ENCODE data around the gene SH3D21.

Gene SH3D21

GRCh38 chr1:36306210-36306901 lies at the start of gene SH3D21:
Gene SH3D21, plus strand, starts transcription at chr1:36306368. Its CDS starts 53 bp downstream, at chr1:36306421.
- H3K4me3 ChIP-seq (ENCODE audit: low read depth, low read length) = peak within 1 kb of the TSS; percentile 84
- H3K36me3 ChIP-seq (ENCODE audit: control insufficient read depth, insufficient read depth, low read length) = peaks cover 24% of the 10 kb centered on the region
- peak within 1 kb of the TSS; percentile 54 for H3K9ac ChIP-seq (ENCODE audit: low read depth, low read length)
- no peaks in the 10 kb centered on the region for H3K27me3 ChIP-seq (ENCODE audit: control insufficient read depth, insufficient read depth, low read length)
- peaks cover 3% of the 10 kb centered on the region for H3K4me1 ChIP-seq (ENCODE audit: control insufficient read depth, insufficient read depth, low read length)
- H3K9me3 ChIP-seq (ENCODE audit: control insufficient read depth, insufficient read depth, low read length) = no peaks in the 10 kb centered on the region

DNA sequence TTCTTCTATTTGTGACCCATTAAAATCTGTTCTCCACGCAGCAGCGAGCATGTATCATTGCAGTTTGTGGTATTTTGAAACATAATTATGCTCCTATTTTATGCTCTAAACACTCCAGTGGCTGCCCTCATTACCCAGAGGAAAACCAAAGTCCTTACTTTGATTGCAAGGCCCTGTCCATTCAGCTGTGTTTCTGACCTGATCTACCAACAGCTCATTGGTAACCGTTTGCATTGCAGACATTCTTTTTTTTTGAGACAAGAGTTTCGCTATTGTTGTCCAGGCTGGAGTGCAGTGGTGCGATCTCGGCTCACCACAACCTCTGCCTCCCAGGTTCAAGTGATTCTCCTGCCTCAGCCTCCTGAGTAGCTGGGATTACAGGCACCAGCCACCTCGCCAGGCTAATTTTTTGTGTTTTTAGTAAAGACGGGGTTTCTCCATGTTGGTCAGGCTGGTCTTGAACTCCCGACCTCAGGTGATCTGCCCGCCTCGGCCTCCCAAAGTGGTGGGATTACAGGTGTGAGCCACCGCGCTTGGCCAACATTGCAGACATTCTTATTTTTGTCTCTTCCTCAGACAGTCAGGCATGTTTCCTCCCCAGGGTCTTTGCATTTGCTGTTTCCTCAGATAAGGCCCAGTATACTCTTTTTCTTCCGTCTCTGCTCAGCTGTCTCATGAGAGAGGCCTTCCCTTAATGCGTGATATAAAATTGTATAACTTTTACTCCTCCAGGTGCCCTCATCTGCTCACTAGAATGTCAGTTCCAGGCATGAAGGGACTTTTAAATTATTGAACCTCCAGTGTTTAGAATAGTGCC lies 49.4 kb upstream of the SH3D21 start:
- peaks cover 8% of the 10 kb centered on the region for H3K36me3 ChIP-seq (ENCODE audit: control insufficient read depth, insufficient read depth, low read length)
- no peaks in the 10 kb centered on the region for H3K27me3 ChIP-seq (ENCODE audit: control insufficient read depth, insufficient read depth, low read length)
- peaks cover 4% of the 10 kb centered on the region for H3K4me1 ChIP-seq (ENCODE audit: control insufficient read depth, insufficient read depth, low read length)
- no peak overlapping the region for H3K9ac ChIP-seq (ENCODE audit: low read depth, low read length)
- H3K4me3 ChIP-seq (ENCODE audit: low read depth, low read length) = no peak overlapping the region
- no peaks in the 10 kb centered on the region for H3K9me3 ChIP-seq (ENCODE audit: control insufficient read depth, insufficient read depth, low read length)

- Histone ChIP-seq H3K9ac (ENCODE audit: low read depth, low read length) (no peak overlapping the region), H3K27me3 (ENCODE audit: control insufficient read depth, insufficient read depth, low read length) (no peaks in the 10 kb centered on the region), H3K36me3 (ENCODE audit: control insufficient read depth, insufficient read depth, low read length) (peaks cover 8% of the 10 kb centered on the region), H3K4me3 (ENCODE audit: low read depth, low read length) (no peak overlapping the region), H3K9me3 (ENCODE audit: control insufficient read depth, insufficient read depth, low read length) (no peaks in the 10 kb centered on the region), H3K4me1 (ENCODE audit: control insufficient read depth, insufficient read depth, low read length) (peaks cover 4% of the 10 kb centered on the region)
Measured at GRCh38 chr1:36257375-36257767, 48.8 kb upstream of the SH3D21 start.

GRCh38 chr1:36258960-36259344 lies 47.2 kb upstream of the SH3D21 start:
- peaks cover 8% of the 10 kb centered on the region for H3K36me3 ChIP-seq (ENCODE audit: control insufficient read depth, insufficient read depth, low read length)
- no peaks in the 10 kb centered on the region for H3K9me3 ChIP-seq (ENCODE audit: control insufficient read depth, insufficient read depth, low read length)

GRCh38 chr1:36268981-36269380 lies 37.2 kb upstream of the SH3D21 start:
- no peak overlapping the region for H3K9ac ChIP-seq (ENCODE audit: low read depth, low read length)
- no peaks in the 10 kb centered on the region for H3K27me3 ChIP-seq (ENCODE audit: control insufficient read depth, insufficient read depth, low read length)
- H3K36me3 ChIP-seq (ENCODE audit: control insufficient read depth, insufficient read depth, low read length) = peaks cover 5% of the 10 kb centered on the region
- no peak overlapping the region for H3K4me3 ChIP-seq (ENCODE audit: low read depth, low read length)
- no peaks in the 10 kb centered on the region for H3K9me3 ChIP-seq (ENCODE audit: control insufficient read depth, insufficient read depth, low read length)
- H3K4me1 ChIP-seq (ENCODE audit: control insufficient read depth, insufficient read depth, low read length) = no peaks in the 10 kb centered on the region

More at GRCh38 chr1:36258960-36259344, 47.2 kb upstream of the SH3D21 start:
- Histone ChIP-seq H3K27me3 (ENCODE audit: control insufficient read depth, insufficient read depth, low read length) (no peaks in the 10 kb centered on the region), H3K4me3 (ENCODE audit: low read depth, low read length) (no peak overlapping the region), H3K4me1 (ENCODE audit: control insufficient read depth, insufficient read depth, low read length) (peaks cover 4% of the 10 kb centered on the region), H3K9ac (ENCODE audit: low read depth, low read length) (no peak overlapping the region)

- Histone ChIP-seq H3K27me3 (ENCODE audit: control insufficient read depth, insufficient read depth, low read length) (no peaks in the 10 kb centered on the region), H3K9ac (ENCODE audit: low read depth, low read length) (no peak overlapping the region), H3K4me3 (ENCODE audit: low read depth, low read length) (no peak overlapping the region), H3K9me3 (ENCODE audit: control insufficient read depth, insufficient read depth, low read length) (no peaks in the 10 kb centered on the region), H3K4me1 (ENCODE audit: control insufficient read depth, insufficient read depth, low read length) (no peaks in the 10 kb centered on the region), H3K36me3 (ENCODE audit: control insufficient read depth, insufficient read depth, low read length) (peaks cover 5% of the 10 kb centered on the region)
Measured at GRCh38 chr1:36269408-36269838, 36.7 kb upstream of the SH3D21 start.

DNA sequence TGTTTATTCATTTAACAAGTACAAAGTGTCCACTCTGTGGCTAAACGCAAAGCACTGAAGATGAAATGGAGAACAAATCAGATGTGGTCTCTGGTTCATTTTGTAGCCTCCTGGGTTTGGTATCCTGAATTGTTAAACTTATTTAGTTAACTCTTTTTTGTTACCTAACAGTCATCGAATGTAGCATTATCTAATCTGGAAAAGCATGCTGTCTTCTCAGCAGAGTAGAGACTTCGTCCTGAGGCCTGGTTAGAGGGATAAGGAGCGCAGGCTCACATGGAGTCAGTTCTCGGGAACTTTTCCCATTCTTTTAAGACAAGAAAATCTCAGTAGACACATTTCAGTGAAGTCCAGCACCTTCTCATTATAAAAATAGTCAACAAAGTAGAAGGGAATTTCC lies 33.1 kb upstream of the SH3D21 start:
- Histone ChIP-seq H3K9me3 (ENCODE audit: control insufficient read depth, insufficient read depth, low read length) (no peaks in the 10 kb centered on the region), H3K36me3 (ENCODE audit: control insufficient read depth, insufficient read depth, low read length) (no peaks in the 10 kb centered on the region), H3K4me3 (ENCODE audit: low read depth, low read length) (no peak overlapping the region), H3K4me1 (ENCODE audit: control insufficient read depth, insufficient read depth, low read length) (no peaks in the 10 kb centered on the region), H3K9ac (ENCODE audit: low read depth, low read length) (no peak overlapping the region), H3K27me3 (ENCODE audit: control insufficient read depth, insufficient read depth, low read length) (no peaks in the 10 kb centered on the region)

- Histone ChIP-seq H3K9me3 (ENCODE audit: control insufficient read depth, insufficient read depth, low read length) (no peaks in the 10 kb centered on the region), H3K27me3 (ENCODE audit: control insufficient read depth, insufficient read depth, low read length) (no peaks in the 10 kb centered on the region), H3K4me1 (ENCODE audit: control insufficient read depth, insufficient read depth, low read length) (no peaks in the 10 kb centered on the region), H3K9ac (ENCODE audit: low read depth, low read length) (no peak overlapping the region), H3K4me3 (ENCODE audit: low read depth, low read length) (no peak overlapping the region), H3K36me3 (ENCODE audit: control insufficient read depth, insufficient read depth, low read length) (no peaks in the 10 kb centered on the region)
Measured at GRCh38 chr1:36274201-36274600, 32.0 kb upstream of the SH3D21 start.

DNA sequence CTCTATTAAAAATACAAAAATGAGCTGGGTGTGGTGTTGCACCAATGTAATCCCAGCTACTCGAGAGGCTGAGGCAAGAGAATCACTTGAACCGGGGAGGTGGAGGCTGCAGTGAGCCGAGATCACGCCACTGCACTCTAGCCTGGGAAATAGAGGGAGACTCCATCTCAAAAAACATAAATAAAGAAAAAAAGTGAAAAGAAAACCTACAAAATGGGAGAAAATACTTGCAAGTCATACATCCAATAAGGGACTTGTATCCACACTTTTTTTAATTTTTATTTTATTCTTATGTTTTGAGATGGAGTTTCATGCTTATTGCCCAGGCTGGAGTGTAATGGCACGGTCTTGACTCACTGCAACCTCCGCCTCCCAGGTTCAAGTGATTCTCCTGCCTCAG lies 29.5 kb upstream of the SH3D21 start:
- H3K4me1 ChIP-seq (ENCODE audit: control insufficient read depth, insufficient read depth, low read length) = no peaks in the 10 kb centered on the region
- H3K9me3 ChIP-seq (ENCODE audit: control insufficient read depth, insufficient read depth, low read length) = no peaks in the 10 kb centered on the region
- no peaks in the 10 kb centered on the region for H3K27me3 ChIP-seq (ENCODE audit: control insufficient read depth, insufficient read depth, low read length)
- no peak overlapping the region for H3K9ac ChIP-seq (ENCODE audit: low read depth, low read length)
- H3K4me3 ChIP-seq (ENCODE audit: low read depth, low read length) = no peak overlapping the region
- H3K36me3 ChIP-seq (ENCODE audit: control insufficient read depth, insufficient read depth, low read length) = no peaks in the 10 kb centered on the region

- no peaks in the 10 kb centered on the region for H3K4me1 ChIP-seq (ENCODE audit: control insufficient read depth, insufficient read depth, low read length)
- no peak overlapping the region for H3K9ac ChIP-seq (ENCODE audit: low read depth, low read length)
- H3K36me3 ChIP-seq (ENCODE audit: control insufficient read depth, insufficient read depth, low read length) = peaks cover 3% of the 10 kb centered on the region
- no peaks in the 10 kb centered on the region for H3K9me3 ChIP-seq (ENCODE audit: control insufficient read depth, insufficient read depth, low read length)
- H3K27me3 ChIP-seq (ENCODE audit: control insufficient read depth, insufficient read depth, low read length) = no peaks in the 10 kb centered on the region
- H3K4me3 ChIP-seq (ENCODE audit: low read depth, low read length) = no peak overlapping the region
Measured at GRCh38 chr1:36279110-36279788, 26.9 kb upstream of the SH3D21 start.

GRCh38 chr1:36279789-36280296 lies 26.3 kb upstream of the SH3D21 start:
- peaks cover 3% of the 10 kb centered on the region for H3K36me3 ChIP-seq (ENCODE audit: control insufficient read depth, insufficient read depth, low read length)
- H3K9me3 ChIP-seq (ENCODE audit: control insufficient read depth, insufficient read depth, low read length) = no peaks in the 10 kb centered on the region

More at GRCh38 chr1:36279789-36280296, 26.3 kb upstream of the SH3D21 start:
- Histone ChIP-seq H3K4me1 (ENCODE audit: control insufficient read depth, insufficient read depth, low read length) (no peaks in the 10 kb centered on the region), H3K9ac (ENCODE audit: low read depth, low read length) (no peak overlapping the region), H3K4me3 (ENCODE audit: low read depth, low read length) (no peak overlapping the region), H3K27me3 (ENCODE audit: control insufficient read depth, insufficient read depth, low read length) (no peaks in the 10 kb centered on the region)

Data from iPS-15b (cell line).